Endothelial cell of umbilical vein (primary cell): Measurements from ENCODE around the gene C3orf20.
"Not testable (repeated sequence)": the region's sequence is repeated elsewhere in the genome, so short reads cannot be mapped to it uniquely, and the experiment has no call there.

ENCODE experiments used
- EZH2 ChIP-seq: IDR thresholded peaks from 2 replicates; pipeline ENCODE4 v1.6.1; 2012; ENCODE audit warnings: borderline replicate concordance, low read depth, mild to moderate bottlenecking, moderate library complexity, low read length, inconsistent platforms; ENCODE audit not compliant: severe bottlenecking
- FOS ChIP-seq: IDR thresholded peaks from 2 replicates; pipeline ENCODE4 v1.6.1; 2011; ENCODE audit warnings: mild to moderate bottlenecking, low read length, moderate library complexity, borderline replicate concordance; ENCODE audit not compliant: insufficient read depth
- GATA2 ChIP-seq: IDR thresholded peaks from 2 replicates; pipeline ENCODE4 v1.7.0; 2011; ENCODE audit warnings: low read depth, mild to moderate bottlenecking, moderate library complexity, mixed read lengths, low read length; ENCODE audit not compliant: insufficient read length, insufficient read depth
- JUN ChIP-seq: IDR thresholded peaks from 2 replicates; pipeline ENCODE4 v1.6.1; 2011; ENCODE audit warnings: borderline replicate concordance, low read depth; ENCODE audit not compliant: insufficient read length, insufficient read depth
- MAX ChIP-seq: IDR thresholded peaks from 2 replicates; pipeline ENCODE4 v1.6.1; 2011; ENCODE audit not compliant: insufficient read depth, insufficient read length
- MYC ChIP-seq: IDR thresholded peaks from one replicate; pipeline ENCODE4 v1.6.1; 2011; ENCODE audit warnings: mild to moderate bottlenecking, low read depth, low read length
- POLR2A ChIP-seq: IDR thresholded peaks from 2 replicates; pipeline ENCODE4 v1.6.1; 2012; ENCODE audit warnings: low read depth, mild to moderate bottlenecking, control low read depth, low read length
- POLR2AphosphoS5 ChIP-seq: IDR thresholded peaks from 2 replicates; pipeline ENCODE4 v1.6.1; 2012; ENCODE audit warnings: low read depth, mild to moderate bottlenecking, control low read depth, low read length, moderate library complexity; ENCODE audit not compliant: insufficient read depth
- TF ChIP-seq, protein P1 (sequence below), 2 donors: IDR thresholded peaks; 1 replicate in 1 of 2; 2 replicates in 1 of 2; pipeline ENCODE4 v1.5.1; 2011; ENCODE audit warnings: low read length in 2 of 2, mild to moderate bottlenecking in 2 of 2, moderate library complexity in 2 of 2, control low read depth in 1 of 2, inconsistent platforms in 1 of 2, low read depth in 1 of 2; ENCODE audit not compliant: insufficient read depth in 1 of 2; ENCODE audit errors: extremely low read depth in 1 of 2

GRCh38 chr3:14652360-14652907 is 22.5 kb upstream of the C3orf20 start:
- TF ChIP-seq, protein P1, sequence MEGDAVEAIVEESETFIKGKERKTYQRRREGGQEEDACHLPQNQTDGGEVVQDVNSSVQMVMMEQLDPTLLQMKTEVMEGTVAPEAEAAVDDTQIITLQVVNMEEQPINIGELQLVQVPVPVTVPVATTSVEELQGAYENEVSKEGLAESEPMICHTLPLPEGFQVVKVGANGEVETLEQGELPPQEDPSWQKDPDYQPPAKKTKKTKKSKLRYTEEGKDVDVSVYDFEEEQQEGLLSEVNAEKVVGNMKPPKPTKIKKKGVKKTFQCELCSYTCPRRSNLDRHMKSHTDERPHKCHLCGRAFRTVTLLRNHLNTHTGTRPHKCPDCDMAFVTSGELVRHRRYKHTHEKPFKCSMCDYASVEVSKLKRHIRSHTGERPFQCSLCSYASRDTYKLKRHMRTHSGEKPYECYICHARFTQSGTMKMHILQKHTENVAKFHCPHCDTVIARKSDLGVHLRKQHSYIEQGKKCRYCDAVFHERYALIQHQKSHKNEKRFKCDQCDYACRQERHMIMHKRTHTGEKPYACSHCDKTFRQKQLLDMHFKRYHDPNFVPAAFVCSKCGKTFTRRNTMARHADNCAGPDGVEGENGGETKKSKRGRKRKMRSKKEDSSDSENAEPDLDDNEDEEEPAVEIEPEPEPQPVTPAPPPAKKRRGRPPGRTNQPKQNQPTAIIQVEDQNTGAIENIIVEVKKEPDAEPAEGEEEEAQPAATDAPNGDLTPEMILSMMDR (IDR thresholded peaks at IDR 0.05; ENCODE audit: extremely low read depth in 1 of 2, insufficient read depth in 1 of 2, low read depth in 1 of 2, low read length in 2 of 2): not testable (repeated sequence)
- not testable (repeated sequence) for TF ChIP-seq POLR2A, FOS, MAX, EZH2, JUN, POLR2AphosphoS5, MYC, GATA2
